K562 (cell line): ENCODE results near the gene RPL28. TPM values are rescaled to one million over a fixed set of nuclear protein-coding genes. Genes with fewer than 3 reads are reported as not detected.
A peak's percentile ranks its signal among the peaks of the same experiment; 100 is the strongest.

Experiments
- ARID1B ChIP-seq: fragments of 450-650 bp; IDR thresholded peaks from 2 replicates; pipeline ENCODE4 v1.6.1; 2016; ENCODE audit warnings: antibody characterized with exemption, mild to moderate bottlenecking, inconsistent platforms
- BCL6 ChIP-seq: fragments of 250-450 bp; sonication (Bioruptor Pico); IDR thresholded peaks from 2 replicates; pipeline ENCODE4 v1.4.0; 2020
- C11orf30 ChIP-seq: fragments of 450-650 bp; IDR thresholded peaks from 2 replicates; pipeline ENCODE4 v1.6.1; 2016; ENCODE audit warnings: low read depth, mild to moderate bottlenecking
- CCNT2 ChIP-seq: IDR thresholded peaks from 2 replicates; pipeline ENCODE4 v1.6.1; 2011; ENCODE audit warnings: borderline replicate concordance, low read depth, mild to moderate bottlenecking, moderate library complexity, mixed read lengths, low read length; ENCODE audit not compliant: insufficient read length; ENCODE audit errors: extremely low read depth
- DNMT1 ChIP-seq: fragments of 450-650 bp; IDR thresholded peaks from 2 replicates; pipeline ENCODE4 v1.6.1; 2016; ENCODE audit warnings: antibody characterized with exemption, mild to moderate bottlenecking
- FOXJ3 ChIP-seq: sonication (generic); formaldehyde crosslinking; IDR thresholded peaks from 2 replicates; pipeline ENCODE4 v1.4.0; 2020; ENCODE audit warnings: mild to moderate bottlenecking, missing genetic modification reagents
- L3MBTL2 ChIP-seq: fragments of 450-650 bp; IDR thresholded peaks from 2 replicates; pipeline ENCODE4 v1.6.1; 2016; ENCODE audit warnings: mild to moderate bottlenecking, moderate library complexity
- MCM5 ChIP-seq: fragments of 450-650 bp; IDR thresholded peaks from 2 replicates; pipeline ENCODE4 v1.6.1; 2016; ENCODE audit warnings: low read depth
- MLX ChIP-seq, 2 experiments: fragments of 450-650 bp in 1 of 2; sonication (generic) in 1 of 2; formaldehyde crosslinking; conservative IDR thresholded peaks; 2 replicates each; pipeline versions ENCODE4 v1.4.0 to v1.8.1; 2020 to 2022; ENCODE audit warnings: mild to moderate bottlenecking in 1 of 2, missing genetic modification reagents in 1 of 2
- RBM14 ChIP-seq: fragments of 200-400 bp; formaldehyde crosslinking; IDR thresholded peaks from 2 replicates; pipeline ENCODE4 v1.6.1; 2018; ENCODE audit warnings: low read depth, mild to moderate bottlenecking, low read length, moderate library complexity, borderline replicate concordance; ENCODE audit not compliant: insufficient read depth
- RBM39 ChIP-seq: fragments of 200-400 bp; formaldehyde crosslinking; optimal IDR thresholded peaks from 2 replicates; pipeline ENCODE3; 2018; ENCODE audit warnings: low read depth, low read length
- RFX1 ChIP-seq: fragments of 450-650 bp; IDR thresholded peaks from 2 replicates; pipeline ENCODE4 v1.6.1; 2016; ENCODE audit warnings: mild to moderate bottlenecking, moderate library complexity
- SIRT6 ChIP-seq: IDR thresholded peaks from one replicate; pipeline ENCODE4 v1.6.1; 2012; ENCODE audit warnings: low read depth, mild to moderate bottlenecking, control low read depth, inconsistent platforms, low read length, moderate library complexity
- SMAD4 ChIP-seq: fragments of 250-450 bp; sonication (Bioruptor Pico); conservative IDR thresholded peaks from 2 replicates; pipeline ENCODE4 v1.8.0; 2021; ENCODE audit warnings: inconsistent platforms, mild to moderate bottlenecking, moderate library complexity
- TCF7L2 ChIP-seq: fragments of 150-350 bp; IDR thresholded peaks from 2 replicates; pipeline ENCODE4 v1.6.1; 2016; ENCODE audit warnings: low read depth, mild to moderate bottlenecking, low read length, moderate library complexity
- ZNF3 ChIP-seq: fragments of 250-450 bp; sonication (Bioruptor Pico); IDR thresholded peaks from 2 replicates; pipeline ENCODE4 v1.5.0; 2021; ENCODE audit warnings: mild to moderate bottlenecking, moderate library complexity
- ZSCAN32 ChIP-seq: fragments of 450-650 bp; formaldehyde crosslinking; IDR thresholded peaks from 2 replicates; pipeline ENCODE4 v1.4.0; 2020; ENCODE audit warnings: mild to moderate bottlenecking, moderate library complexity
- polyA plus RNA-seq, 8 experiments: library from polyadenylated mRNA; depleted of rRNA in 4 of 8; stranded (reverse) in 5 of 8; unstranded in 3 of 8; fragments of >200 nt; fragmentation: Nextera tagmentation in 2 of 8; fragmentation: Illumina TruSeq in 1 of 8; extraction: Ambion mirVana in 2 of 8; extraction: Trizol in 1 of 8; gene quantifications; 2 replicates each; pipeline versions ENCODE4 v1.2.1 to v1.2.3, GENCODE V29; 2011 to 2014; ENCODE audit warnings: inconsistent platforms in 1 of 8, missing spikeins in 1 of 8
- total RNA-seq, 7 experiments: library from RNA; depleted of rRNA in 6 of 7; stranded (reverse); fragments of >200 nt in 6 of 7; fragmentation: Illumina TruSeq in 2 of 7; extraction: Trizol in 2 of 7; gene quantifications; 2 replicates each; pipeline versions ENCODE4 v1.2.1 to v1.2.3, GENCODE V29; 2011 to 2021; ENCODE audit warnings: low replicate concordance in 1 of 7
- TF ChIP-seq, protein P1 (sequence below): sonication (generic); formaldehyde crosslinking; IDR thresholded peaks from 2 replicates; pipeline ENCODE4 v1.8.0; 2022; ENCODE audit warnings: missing genetic modification reagents, mild to moderate bottlenecking, borderline replicate concordance
- TF ChIP-seq, protein P2 (sequence below): fragments of 450-650 bp; formaldehyde crosslinking; IDR thresholded peaks from 2 replicates; pipeline ENCODE4 v1.4.0; 2020; ENCODE audit warnings: mild to moderate bottlenecking, moderate library complexity
- TF ChIP-seq, protein P3 (sequence below): fragments of 250-450 bp; sonication (Bioruptor Pico); IDR thresholded peaks from 2 replicates; pipeline ENCODE4 v1.8.0; 2022; ENCODE audit warnings: moderate library complexity, mild to moderate bottlenecking, inconsistent platforms
- TF ChIP-seq, protein P4 (sequence below): fragments of 250-450 bp; sonication (Bioruptor Pico); IDR thresholded peaks from 2 replicates; pipeline ENCODE4 v1.5.0; 2021

Gene RPL28
- total and polyA plus RNA-seq, 9 of the 15 experiments (the other 6 are each of a cell fraction or from before 2014, with no cell fraction given), result 124 to 3,106 (median 622) TPM

GRCh38 chr19:55368701-55369563, 16.8 kb upstream of the RPL28 start (continued):
- TF ChIP-seq RBM14, result no peak
- no peak for TF ChIP-seq L3MBTL2
- no peak for TF ChIP-seq BCL6 (CRISPR knock-in tag)
- peak; percentile 57 for TF ChIP-seq CCNT2
- TF ChIP-seq, protein P1, sequence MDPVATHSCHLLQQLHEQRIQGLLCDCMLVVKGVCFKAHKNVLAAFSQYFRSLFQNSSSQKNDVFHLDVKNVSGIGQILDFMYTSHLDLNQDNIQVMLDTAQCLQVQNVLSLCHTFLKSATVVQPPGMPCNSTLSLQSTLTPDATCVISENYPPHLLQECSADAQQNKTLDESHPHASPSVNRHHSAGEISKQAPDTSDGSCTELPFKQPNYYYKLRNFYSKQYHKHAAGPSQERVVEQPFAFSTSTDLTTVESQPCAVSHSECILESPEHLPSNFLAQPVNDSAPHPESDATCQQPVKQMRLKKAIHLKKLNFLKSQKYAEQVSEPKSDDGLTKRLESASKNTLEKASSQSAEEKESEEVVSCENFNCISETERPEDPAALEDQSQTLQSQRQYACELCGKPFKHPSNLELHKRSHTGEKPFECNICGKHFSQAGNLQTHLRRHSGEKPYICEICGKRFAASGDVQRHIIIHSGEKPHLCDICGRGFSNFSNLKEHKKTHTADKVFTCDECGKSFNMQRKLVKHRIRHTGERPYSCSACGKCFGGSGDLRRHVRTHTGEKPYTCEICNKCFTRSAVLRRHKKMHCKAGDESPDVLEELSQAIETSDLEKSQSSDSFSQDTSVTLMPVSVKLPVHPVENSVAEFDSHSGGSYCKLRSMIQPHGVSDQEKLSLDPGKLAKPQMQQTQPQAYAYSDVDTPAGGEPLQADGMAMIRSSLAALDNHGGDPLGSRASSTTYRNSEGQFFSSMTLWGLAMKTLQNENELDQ (CRISPR knock-in tag), result no peak
- no peak for TF ChIP-seq ZSCAN32 (CRISPR knock-in tag)
- no peak for TF ChIP-seq TCF7L2
- no peak for TF ChIP-seq FOXJ3 (CRISPR knock-in tag)
- peak; percentile 67 for TF ChIP-seq SMAD4 (CRISPR knock-in tag)
- no peak for TF ChIP-seq RBM39
- no peak for TF ChIP-seq DNMT1
- TF ChIP-seq, protein P2, sequence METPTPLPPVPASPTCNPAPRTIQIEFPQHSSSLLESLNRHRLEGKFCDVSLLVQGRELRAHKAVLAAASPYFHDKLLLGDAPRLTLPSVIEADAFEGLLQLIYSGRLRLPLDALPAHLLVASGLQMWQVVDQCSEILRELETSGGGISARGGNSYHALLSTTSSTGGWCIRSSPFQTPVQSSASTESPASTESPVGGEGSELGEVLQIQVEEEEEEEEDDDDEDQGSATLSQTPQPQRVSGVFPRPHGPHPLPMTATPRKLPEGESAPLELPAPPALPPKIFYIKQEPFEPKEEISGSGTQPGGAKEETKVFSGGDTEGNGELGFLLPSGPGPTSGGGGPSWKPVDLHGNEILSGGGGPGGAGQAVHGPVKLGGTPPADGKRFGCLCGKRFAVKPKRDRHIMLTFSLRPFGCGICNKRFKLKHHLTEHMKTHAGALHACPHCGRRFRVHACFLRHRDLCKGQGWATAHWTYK (CRISPR knock-in tag), result no peak
- TF ChIP-seq ARID1B, result no peak
- no peak for TF ChIP-seq MCM5
- TF ChIP-seq SIRT6, result no peak
- no peak for TF ChIP-seq MLX (CRISPR knock-in tag; conservative IDR thresholded peaks at IDR 0.05)
- TF ChIP-seq, protein P3, sequence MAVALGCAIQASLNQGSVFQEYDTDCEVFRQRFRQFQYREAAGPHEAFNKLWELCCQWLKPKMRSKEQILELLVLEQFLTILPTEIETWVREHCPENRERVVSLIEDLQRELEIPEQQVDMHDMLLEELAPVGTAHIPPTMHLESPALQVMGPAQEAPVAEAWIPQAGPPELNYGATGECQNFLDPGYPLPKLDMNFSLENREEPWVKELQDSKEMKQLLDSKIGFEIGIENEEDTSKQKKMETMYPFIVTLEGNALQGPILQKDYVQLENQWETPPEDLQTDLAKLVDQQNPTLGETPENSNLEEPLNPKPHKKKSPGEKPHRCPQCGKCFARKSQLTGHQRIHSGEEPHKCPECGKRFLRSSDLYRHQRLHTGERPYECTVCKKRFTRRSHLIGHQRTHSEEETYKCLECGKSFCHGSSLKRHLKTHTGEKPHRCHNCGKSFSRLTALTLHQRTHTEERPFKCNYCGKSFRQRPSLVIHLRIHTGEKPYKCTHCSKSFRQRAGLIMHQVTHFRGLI (CRISPR knock-in tag), result no peak
- TF ChIP-seq ZNF3 (CRISPR knock-in tag), result no peak
- TF ChIP-seq RFX1, result no peak
- TF ChIP-seq, protein P4, sequence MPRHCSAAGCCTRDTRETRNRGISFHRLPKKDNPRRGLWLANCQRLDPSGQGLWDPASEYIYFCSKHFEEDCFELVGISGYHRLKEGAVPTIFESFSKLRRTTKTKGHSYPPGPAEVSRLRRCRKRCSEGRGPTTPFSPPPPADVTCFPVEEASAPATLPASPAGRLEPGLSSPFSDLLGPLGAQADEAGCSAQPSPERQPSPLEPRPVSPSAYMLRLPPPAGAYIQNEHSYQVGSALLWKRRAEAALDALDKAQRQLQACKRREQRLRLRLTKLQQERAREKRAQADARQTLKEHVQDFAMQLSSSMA (CRISPR knock-in tag), result no peak
- TF ChIP-seq C11orf30, result no peak
